SK-N-SH treated with all-trans-retinoic acid at 6 μM for 48 hours (cell line): ENCODE results near the gene MRPL9.

Experiments
- ATAC-seq: fragments of 200-7000 bp; cut with Tn5 transposase; 3 replicates; pipeline ENCODE4 v1.9.1; 2020; ENCODE audit warnings: mild to moderate bottlenecking, moderate library complexity
- ARNTL ChIP-seq: fragments of 450-650 bp; formaldehyde crosslinking; IDR thresholded peaks from 2 replicates; pipeline ENCODE4 v1.5.0; 2020; ENCODE audit warnings: low read depth, mild to moderate bottlenecking, moderate library complexity, borderline replicate concordance
- BACH2 ChIP-seq: fragments of 250-450 bp; sonication (Bioruptor Pico); IDR thresholded peaks from 2 replicates; pipeline ENCODE4 v1.9.0; 2021; ENCODE audit warnings: mild to moderate bottlenecking, borderline replicate concordance
- CREB5 ChIP-seq: fragments of 250-450 bp; sonication (Bioruptor Pico); IDR thresholded peaks from 2 replicates; pipeline ENCODE4 v1.5.1; 2020; ENCODE audit warnings: low read depth, mild to moderate bottlenecking, moderate library complexity
- CSDC2 ChIP-seq: fragments of 250-450 bp; sonication (Bioruptor Pico); IDR thresholded peaks from 2 replicates; pipeline ENCODE4 v1.5.0; 2020; ENCODE audit warnings: mild to moderate bottlenecking, moderate library complexity
- CSRNP3 ChIP-seq: fragments of 250-450 bp; sonication (Bioruptor Pico); IDR thresholded peaks from 2 replicates; pipeline ENCODE4 v1.5.1; 2021; ENCODE audit warnings: mild to moderate bottlenecking, moderate library complexity
- ESRRG ChIP-seq: fragments of 250-450 bp; sonication (Bioruptor Pico); IDR thresholded peaks from 2 replicates; pipeline ENCODE4 v1.6.1; 2021; ENCODE audit warnings: mild to moderate bottlenecking
- GLIS3 ChIP-seq: fragments of 250-450 bp; sonication (Bioruptor Pico); IDR thresholded peaks from 2 replicates; pipeline ENCODE4 v1.5.0; 2020; ENCODE audit warnings: mild to moderate bottlenecking, moderate library complexity
- OSR1 ChIP-seq: fragments of 250-450 bp; sonication (Bioruptor Pico); IDR thresholded peaks from 2 replicates; pipeline ENCODE4 v1.8.0; 2022; ENCODE audit warnings: moderate library complexity, mild to moderate bottlenecking, inconsistent platforms
- PATZ1 ChIP-seq: fragments of 250-450 bp; sonication (Bioruptor Pico); IDR thresholded peaks from 2 replicates; pipeline ENCODE4 v1.8.0; 2020; ENCODE audit warnings: mild to moderate bottlenecking, moderate library complexity, borderline replicate concordance
- POU6F1 ChIP-seq: fragments of 250-450 bp; sonication (Bioruptor Pico); IDR thresholded peaks from 2 replicates; pipeline ENCODE4 v1.8.0; 2021; ENCODE audit warnings: low read depth, mild to moderate bottlenecking, moderate library complexity, borderline replicate concordance
- PPARA ChIP-seq: fragments of 250-450 bp; sonication (Bioruptor Pico); IDR thresholded peaks from 2 replicates; pipeline ENCODE4 v1.5.0; 2020; ENCODE audit warnings: mild to moderate bottlenecking, borderline replicate concordance
- RARB ChIP-seq: fragments of 250-450 bp; sonication (Bioruptor Pico); IDR thresholded peaks from 2 replicates; pipeline ENCODE4 v1.8.0; 2021; ENCODE audit warnings: mild to moderate bottlenecking, moderate library complexity
- SNAI2 ChIP-seq: fragments of 250-450 bp; sonication (Bioruptor Pico); IDR thresholded peaks from 2 replicates; pipeline ENCODE4 v1.5.0; 2020; ENCODE audit warnings: mild to moderate bottlenecking, moderate library complexity
- TCF4 ChIP-seq: fragments of 250-450 bp; sonication (Bioruptor Pico); IDR thresholded peaks from 2 replicates; pipeline ENCODE4 v1.8.0; 2021; ENCODE audit warnings: mild to moderate bottlenecking, moderate library complexity, borderline replicate concordance
- TOX ChIP-seq: fragments of 250-450 bp; sonication (Bioruptor Pico); IDR thresholded peaks from 2 replicates; pipeline ENCODE4 v1.8.0; 2021; ENCODE audit warnings: mild to moderate bottlenecking, moderate library complexity, borderline replicate concordance
- TSHZ2 ChIP-seq: fragments of 250-450 bp; sonication (Bioruptor Pico); IDR thresholded peaks from 2 replicates; pipeline ENCODE4 v1.5.0; 2020; ENCODE audit warnings: mild to moderate bottlenecking, moderate library complexity
- ZC3H10 ChIP-seq: fragments of 250-450 bp; sonication (Bioruptor Pico); IDR thresholded peaks from 2 replicates; pipeline ENCODE4 v1.5.1; 2021; ENCODE audit warnings: mild to moderate bottlenecking, moderate library complexity
- ZFP3 ChIP-seq: fragments of 250-450 bp; sonication (Bioruptor Pico); IDR thresholded peaks from 2 replicates; pipeline ENCODE4 v1.5.0; 2020; ENCODE audit warnings: mild to moderate bottlenecking, moderate library complexity
- ZFP30 ChIP-seq: fragments of 450-650 bp; formaldehyde crosslinking; IDR thresholded peaks from 2 replicates; pipeline ENCODE4 v1.5.0; 2022; ENCODE audit warnings: mild to moderate bottlenecking, moderate library complexity
- ZNF565 ChIP-seq: fragments of 450-650 bp; formaldehyde crosslinking; conservative IDR thresholded peaks from 2 replicates; pipeline ENCODE4 v1.5.0; 2020; ENCODE audit warnings: low read depth, mild to moderate bottlenecking, moderate library complexity
- ZNF8 ChIP-seq: fragments of 450-650 bp; formaldehyde crosslinking; IDR thresholded peaks from 2 replicates; pipeline ENCODE4 v1.5.0; 2020; ENCODE audit warnings: mild to moderate bottlenecking, moderate library complexity

The MRPL9 gene

GRCh38 chr1:151760597-151761385, 2.5 kb downstream of the MRPL9 start (continued):
- TF ChIP-seq GLIS3 (CRISPR knock-in tag) (no peak), PPARA (CRISPR knock-in tag) (no peak), TCF4 (no peak), TSHZ2 (CRISPR knock-in tag) (no peak), ARNTL (CRISPR knock-in tag) (no peak)

- ATAC-seq = no peak
- TF ChIP-seq BACH2 = no peak
- no peak for TF ChIP-seq ARNTL (CRISPR knock-in tag)
- TF ChIP-seq CSDC2 (CRISPR knock-in tag) = no peak
- TF ChIP-seq GLIS3 (CRISPR knock-in tag) = no peak
- no peak for TF ChIP-seq TOX (CRISPR knock-in tag)
- TF ChIP-seq ZNF8 (CRISPR knock-in tag) = no peak
- no peak for TF ChIP-seq ZC3H10
- no peak for TF ChIP-seq POU6F1 (CRISPR knock-in tag)
- no peak for TF ChIP-seq TCF4
- no peak for TF ChIP-seq ESRRG (CRISPR knock-in tag)
- no peak for TF ChIP-seq OSR1 (CRISPR knock-in tag)
- no peak for TF ChIP-seq SNAI2 (CRISPR knock-in tag)
- TF ChIP-seq RARB (CRISPR knock-in tag) = no peak
- TF ChIP-seq CREB5 (CRISPR knock-in tag) = no peak
- no peak for TF ChIP-seq ZNF565
- no peak for TF ChIP-seq PATZ1 (CRISPR knock-in tag)
- TF ChIP-seq TSHZ2 (CRISPR knock-in tag) = no peak
- no peak for TF ChIP-seq ZFP3
Observed at GRCh38 chr1:151759241-151759640, 4.1 kb downstream of the MRPL9 start.

- ATAC-seq = peak; percentile 79
- no peak for TF ChIP-seq TSHZ2 (CRISPR knock-in tag)
- TF ChIP-seq ZNF565 = no peak
- no peak for TF ChIP-seq BACH2
- TF ChIP-seq SNAI2 (CRISPR knock-in tag) = no peak
- no peak for TF ChIP-seq CSRNP3 (CRISPR knock-in tag)
- TF ChIP-seq ZFP30 (CRISPR knock-in tag) = no peak
- TF ChIP-seq RARB (CRISPR knock-in tag) = no peak
- no peak for TF ChIP-seq OSR1 (CRISPR knock-in tag)
- no peak for TF ChIP-seq ZNF8 (CRISPR knock-in tag)
- no peak for TF ChIP-seq CSDC2 (CRISPR knock-in tag)
Observed at GRCh38 chr1:151756291-151756690, 7.0 kb downstream of the MRPL9 start.
